GM21786 (cell line): Measurements from ENCODE around the gene MRPS15.
A peak's percentile ranks its signal among the peaks of the same experiment; 100 is the strongest.

Experiments used
- ATAC-seq: cut with Tn5 transposase; IDR thresholded peaks from one replicate; pipeline ENCODE4 v1.9.1; 2021; ENCODE audit not compliant: unreplicated experiment

The MRPS15 gene

GRCh38 chr1:36432616-36433015 lies 31.6 kb downstream of the MRPS15 start:
- ATAC-seq = no peak

- no peak for ATAC-seq
These were observed 38.4 kb downstream of the MRPS15 start for GRCh38 chr1:36425791-36426190.

- ATAC-seq = no peak
These were observed 42.5 kb downstream of the MRPS15 start for GRCh38 chr1:36421649-36422048.

GRCh38 chr1:36420836-36421317 lies 43.3 kb downstream of the MRPS15 start:
- ATAC-seq = peak; percentile 76

GRCh38 chr1:36420409-36420808 lies 43.8 kb downstream of the MRPS15 start:
- ATAC-seq = no peak

- ATAC-seq = no peak
These were observed 44.6 kb downstream of the MRPS15 start for GRCh38 chr1:36419569-36419968.

GRCh38 chr1:36419140-36419539 lies 45.0 kb downstream of the MRPS15 start:
- ATAC-seq = no peak

- no peak for ATAC-seq
These were observed 46.3 kb downstream of the MRPS15 start for GRCh38 chr1:36417931-36418330.

- ATAC-seq = no peak
These were observed 48.4 kb downstream of the MRPS15 start for GRCh38 chr1:36415661-36416326.

GRCh38 chr1:36414384-36414783 lies 49.8 kb downstream of the MRPS15 start:
- no peak for ATAC-seq

GRCh38 chr1:36411674-36412648 lies 52.2 kb downstream of the MRPS15 start:
- no peak for ATAC-seq

- ATAC-seq = no peak
These were observed 55.7 kb downstream of the MRPS15 start for GRCh38 chr1:36408479-36408878.

- ATAC-seq = no peak
These were observed 57.7 kb downstream of the MRPS15 start for GRCh38 chr1:36406440-36406839.
